PFSK-1 (cell line): ENCODE measurements around the gene CD8B.

Experiments used
- FOXP2 ChIP-seq: optimal IDR thresholded peaks from 2 replicates; pipeline ENCODE3; 2011; ENCODE audit warnings: borderline replicate concordance, control low read depth, inconsistent platforms; ENCODE audit not compliant: insufficient read depth; ENCODE audit errors: extremely low read length, extremely low read depth
- POLR2AphosphoS5 ChIP-seq: IDR thresholded peaks from 2 replicates; pipeline ENCODE4 v1.6.1; 2012; ENCODE audit warnings: low read depth, mild to moderate bottlenecking, control low read depth, low read length, moderate library complexity
- REST ChIP-seq, 2 experiments: IDR thresholded peaks; 2 replicates each; pipeline versions ENCODE4 v1.6.1 to v1.8.0; 2011 to 2012; ENCODE audit warnings: low read depth in 2 of 2, low read length in 2 of 2, control low read depth in 1 of 2, inconsistent platforms in 1 of 2, mild to moderate bottlenecking in 1 of 2, moderate library complexity in 1 of 2; ENCODE audit not compliant: insufficient read depth in 1 of 2
- SIN3A ChIP-seq: IDR thresholded peaks from 2 replicates; pipeline ENCODE4 v1.6.1; 2012; ENCODE audit warnings: mild to moderate bottlenecking, low read length, moderate library complexity, borderline replicate concordance; ENCODE audit not compliant: insufficient read depth
- TAF1 ChIP-seq: IDR thresholded peaks from 2 replicates; pipeline ENCODE4 v1.6.1; 2012; ENCODE audit warnings: low read length, control low read depth, borderline replicate concordance; ENCODE audit not compliant: insufficient read depth

The CD8B gene

GRCh38 chr2:86808315-86809161, 53.1 kb downstream of the CD8B start:
- TF ChIP-seq REST (IDR thresholded peaks at IDR 0.05; ENCODE audit: insufficient read depth in 1 of 2, low read depth in 2 of 2, low read length in 2 of 2) (no peak), TAF1 (no peak), SIN3A (no peak), FOXP2 (no peak), POLR2AphosphoS5 (no peak)

GRCh38 chr2:86807468-86808275, 54.0 kb downstream of the CD8B start:
- no peak for TF ChIP-seq SIN3A
- peak; percentile 38 for TF ChIP-seq FOXP2

DNA sequence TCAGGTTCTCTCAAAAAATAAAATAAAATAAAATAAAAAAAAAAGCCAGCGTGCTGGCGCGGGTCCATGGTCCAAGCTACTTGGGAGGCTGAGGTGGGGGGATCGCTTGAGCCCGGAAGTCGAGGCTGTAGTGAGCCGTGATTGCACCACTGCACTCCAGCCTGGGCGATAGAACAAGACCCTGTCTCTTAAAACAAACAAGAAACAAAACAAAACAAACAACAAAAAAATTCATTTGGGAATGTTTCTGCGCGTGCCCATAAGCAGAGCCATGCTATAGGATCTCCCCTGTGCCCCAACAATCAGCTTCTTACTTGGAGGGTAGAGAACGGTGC, 54.6 kb downstream of the CD8B start:
- TF ChIP-seq SIN3A (no peak), REST (IDR thresholded peaks at IDR 0.05; ENCODE audit: insufficient read depth in 1 of 2, low read depth in 2 of 2, low read length in 2 of 2) (no peak), TAF1 (no peak), POLR2AphosphoS5 (no peak), FOXP2 (no peak)

- TF ChIP-seq POLR2AphosphoS5 (no peak), TAF1 (no peak), FOXP2 (no peak), REST (IDR thresholded peaks at IDR 0.05; ENCODE audit: insufficient read depth in 1 of 2, low read depth in 2 of 2, low read length in 2 of 2) (no peak), SIN3A (no peak)
Observed at GRCh38 chr2:86806059-86806857, 55.4 kb downstream of the CD8B start.

GRCh38 chr2:86800856-86801567, 60.7 kb downstream of the CD8B start:
- TF ChIP-seq SIN3A (no peak), POLR2AphosphoS5 (no peak), REST (IDR thresholded peaks at IDR 0.05; ENCODE audit: insufficient read depth in 1 of 2, low read depth in 2 of 2, low read length in 2 of 2) (no peak), TAF1 (no peak), FOXP2 (no peak)
